HG03139 (cell line): ENCODE measurements around the gene PRDM5.
"Not testable (repeated sequence)": the region's sequence is repeated elsewhere in the genome, so short reads cannot be mapped to it uniquely, and the experiment has no call there.

Experiments
- ATAC-seq: cut with Tn5 transposase; IDR thresholded peaks from one replicate; pipeline ENCODE4 v1.9.1; 2021; ENCODE audit not compliant: unreplicated experiment

Gene PRDM5

DNA sequence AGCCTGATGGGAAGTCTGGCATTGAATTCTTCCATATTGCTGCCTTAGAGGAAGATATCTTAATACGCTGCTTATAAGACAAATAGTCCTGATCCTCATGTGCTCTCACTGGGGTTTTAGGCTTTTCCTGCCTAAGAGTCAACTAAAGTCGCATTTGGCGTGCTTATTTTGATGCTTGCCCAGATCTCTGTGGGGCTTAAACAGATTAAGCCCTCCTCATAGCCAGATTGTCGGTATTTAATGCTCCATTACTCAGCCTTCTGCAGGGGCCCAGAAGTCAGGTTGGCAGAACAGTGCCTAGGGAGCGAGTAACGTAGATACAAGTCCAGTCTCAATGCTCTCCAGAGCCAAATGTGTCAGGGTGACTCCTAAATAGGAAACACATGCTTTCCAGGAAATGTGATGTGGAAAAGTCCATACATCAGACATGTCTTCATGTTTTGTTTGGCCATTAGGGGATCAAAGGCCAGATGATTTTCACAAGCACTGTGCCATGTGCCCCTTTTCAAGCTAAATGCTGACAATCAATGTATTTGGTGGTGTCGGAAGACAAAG lies 262.8 kb downstream of the PRDM5 start:
- no peak for ATAC-seq

DNA sequence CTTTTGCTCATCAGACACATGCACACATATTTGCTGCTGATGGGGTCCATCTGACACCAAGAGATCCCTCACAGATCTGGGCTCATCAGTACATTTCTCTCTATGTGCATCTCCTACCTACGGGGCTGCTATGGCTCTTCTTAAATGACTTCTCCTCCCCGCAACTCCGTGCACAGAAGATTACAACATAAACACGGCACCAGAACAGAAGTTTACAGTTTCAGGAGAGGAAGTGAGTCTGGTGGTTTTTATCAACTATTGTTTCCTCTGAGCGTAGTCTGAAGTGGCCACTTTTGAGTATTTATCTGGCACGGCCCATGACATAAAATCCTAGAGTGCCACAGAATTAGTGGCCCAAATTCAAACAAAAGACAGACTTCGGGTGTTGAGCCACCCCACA lies 263.8 kb downstream of the PRDM5 start:
- ATAC-seq: no peak

DNA sequence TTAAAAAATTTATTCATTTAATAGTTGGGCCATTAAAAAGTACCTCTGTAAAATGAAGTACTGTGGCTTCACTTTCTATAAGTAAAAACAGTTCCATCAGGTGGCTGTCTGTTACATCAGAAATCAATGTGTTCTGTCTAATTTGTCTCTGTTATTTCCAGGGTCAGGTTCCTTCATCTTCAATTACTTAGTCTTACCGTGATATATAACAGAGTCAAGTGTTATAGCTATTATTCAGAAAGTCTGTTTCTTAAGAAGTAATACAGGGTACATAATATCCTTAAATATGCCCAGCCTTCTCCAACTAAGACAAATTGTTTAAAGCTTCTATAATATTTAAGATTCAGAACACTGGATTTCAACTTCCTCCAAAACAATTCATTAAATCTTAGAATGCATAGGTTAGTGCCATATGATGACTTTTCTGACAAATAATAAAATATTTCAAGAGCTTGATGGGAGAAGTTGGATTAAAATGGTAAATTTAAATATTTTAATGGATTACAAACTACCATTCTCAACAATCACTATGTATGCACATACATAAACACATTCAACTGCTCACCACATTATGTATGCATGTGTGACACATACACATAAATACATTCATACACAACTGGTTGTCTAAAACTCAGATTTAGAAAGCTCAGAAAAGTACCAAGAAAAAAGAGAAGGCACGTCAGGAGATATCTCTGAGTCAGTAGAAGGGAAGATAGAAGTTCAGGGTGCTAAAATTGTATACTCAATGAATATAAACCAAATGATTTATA lies 268.5 kb downstream of the PRDM5 start:
- no peak for ATAC-seq

DNA sequence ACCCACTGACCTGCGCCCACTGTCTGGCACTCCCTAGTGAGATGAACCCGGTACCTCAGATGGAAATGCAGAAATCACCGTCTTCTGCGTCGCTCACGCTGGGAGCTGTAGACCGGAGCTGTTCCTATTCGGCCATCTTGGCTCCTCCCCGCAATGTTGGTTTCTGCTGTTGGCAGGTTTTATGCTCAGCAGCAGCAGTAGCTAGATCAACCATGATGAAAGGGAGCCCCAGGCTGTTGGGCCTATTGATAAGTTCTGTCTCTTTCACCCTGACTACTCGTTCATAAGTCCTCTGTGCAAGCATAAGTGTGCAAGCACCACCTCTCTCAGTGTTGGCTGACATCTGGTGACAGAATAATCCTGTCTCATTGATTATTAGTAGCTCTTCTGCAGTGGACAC lies 274.2 kb downstream of the PRDM5 start:
- ATAC-seq: not testable (repeated sequence)
